Epithelial cell of esophagus (primary cell): ENCODE measurements around the gene TECPR1.

ENCODE experiments used
- DNase-seq: peaks from one replicate; pipeline ENCODE4 v3.0.0; 2010; ENCODE audit warnings: low read depth
- H3K4me3 ChIP-seq: 2 replicates; pipeline ENCODE4 v1.5.1; 2011; ENCODE audit warnings: mild to moderate bottlenecking, low read length, control low read depth
- TF ChIP-seq, protein P1 (sequence below): IDR thresholded peaks from 2 replicates; pipeline ENCODE4 v1.5.1; 2011; ENCODE audit warnings: low read depth, mild to moderate bottlenecking, low read length, control low read depth, inconsistent platforms; ENCODE audit not compliant: insufficient read depth; ENCODE audit errors: missing control alignments

The TECPR1 gene

DNA sequence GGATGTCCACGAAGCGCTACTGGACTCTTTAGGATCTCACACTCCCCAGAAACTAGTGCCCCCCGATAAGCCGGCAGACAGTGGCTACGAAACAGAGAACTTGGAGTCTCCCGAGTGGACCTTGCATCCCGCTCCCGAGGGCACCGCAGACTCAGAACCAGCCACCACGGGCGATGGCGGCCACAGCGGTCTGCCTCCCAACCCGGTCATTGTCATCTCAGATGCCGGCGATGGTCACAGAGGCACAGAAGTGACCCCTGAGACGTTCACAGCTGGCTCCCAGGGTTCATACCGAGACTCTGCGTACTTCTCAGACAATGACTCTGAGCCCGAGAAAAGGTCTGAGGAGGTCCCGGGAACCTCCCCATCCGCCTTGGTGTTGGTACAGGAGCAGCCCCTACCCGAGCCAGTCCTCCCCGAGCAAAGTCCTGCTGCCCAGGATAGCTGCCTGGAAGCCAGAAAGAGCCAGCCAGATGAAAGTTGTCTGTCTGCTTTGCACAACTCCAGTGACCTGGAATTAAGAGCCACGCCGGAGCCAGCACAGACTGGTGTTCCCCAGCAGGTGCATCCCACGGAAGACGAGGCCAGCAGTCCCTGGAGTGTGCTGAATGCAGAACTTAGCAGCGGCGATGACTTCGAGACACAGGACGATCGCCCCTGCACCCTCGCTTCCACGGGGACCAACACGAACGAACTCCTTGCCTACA is 58.4 kb downstream of the TECPR1 start:
- no peak for DNase-seq
- no peak overlapping the region for H3K4me3 ChIP-seq
- TF ChIP-seq, protein P1, sequence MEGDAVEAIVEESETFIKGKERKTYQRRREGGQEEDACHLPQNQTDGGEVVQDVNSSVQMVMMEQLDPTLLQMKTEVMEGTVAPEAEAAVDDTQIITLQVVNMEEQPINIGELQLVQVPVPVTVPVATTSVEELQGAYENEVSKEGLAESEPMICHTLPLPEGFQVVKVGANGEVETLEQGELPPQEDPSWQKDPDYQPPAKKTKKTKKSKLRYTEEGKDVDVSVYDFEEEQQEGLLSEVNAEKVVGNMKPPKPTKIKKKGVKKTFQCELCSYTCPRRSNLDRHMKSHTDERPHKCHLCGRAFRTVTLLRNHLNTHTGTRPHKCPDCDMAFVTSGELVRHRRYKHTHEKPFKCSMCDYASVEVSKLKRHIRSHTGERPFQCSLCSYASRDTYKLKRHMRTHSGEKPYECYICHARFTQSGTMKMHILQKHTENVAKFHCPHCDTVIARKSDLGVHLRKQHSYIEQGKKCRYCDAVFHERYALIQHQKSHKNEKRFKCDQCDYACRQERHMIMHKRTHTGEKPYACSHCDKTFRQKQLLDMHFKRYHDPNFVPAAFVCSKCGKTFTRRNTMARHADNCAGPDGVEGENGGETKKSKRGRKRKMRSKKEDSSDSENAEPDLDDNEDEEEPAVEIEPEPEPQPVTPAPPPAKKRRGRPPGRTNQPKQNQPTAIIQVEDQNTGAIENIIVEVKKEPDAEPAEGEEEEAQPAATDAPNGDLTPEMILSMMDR = no peak

- DNase-seq = no peak
- no peak overlapping the region for H3K4me3 ChIP-seq
- TF ChIP-seq, protein P1 = no peak
These were observed 59.1 kb downstream of the TECPR1 start for GRCh38 chr7:98192781-98193457.

GRCh38 chr7:98191668-98192431 is 60.2 kb downstream of the TECPR1 start:
- H3K4me3 ChIP-seq = no peak overlapping the region
- TF ChIP-seq, protein P1 = no peak
- no peak for DNase-seq

DNA sequence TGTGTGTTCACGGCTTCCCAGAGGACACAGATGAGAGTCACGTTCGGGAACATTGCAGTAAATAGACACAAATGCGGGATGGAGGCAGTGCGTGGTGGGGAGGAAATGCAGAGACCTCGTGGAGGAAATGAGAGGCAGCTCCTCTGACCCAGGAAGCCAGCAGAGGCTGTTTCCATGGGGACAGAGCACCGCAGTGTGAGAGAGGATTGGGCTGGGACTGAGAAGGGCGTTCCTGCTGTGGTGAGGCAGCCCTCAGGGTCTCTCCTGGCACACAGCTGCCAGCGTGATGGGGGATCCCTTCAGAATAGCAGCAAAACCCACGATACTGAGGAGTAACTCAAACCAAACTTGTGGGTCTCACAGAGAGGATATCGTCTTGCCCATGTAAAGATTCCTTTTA is 62.5 kb downstream of the TECPR1 start:
- no peak overlapping the region for H3K4me3 ChIP-seq
- TF ChIP-seq, protein P1 = no peak
- DNase-seq = no peak

DNA sequence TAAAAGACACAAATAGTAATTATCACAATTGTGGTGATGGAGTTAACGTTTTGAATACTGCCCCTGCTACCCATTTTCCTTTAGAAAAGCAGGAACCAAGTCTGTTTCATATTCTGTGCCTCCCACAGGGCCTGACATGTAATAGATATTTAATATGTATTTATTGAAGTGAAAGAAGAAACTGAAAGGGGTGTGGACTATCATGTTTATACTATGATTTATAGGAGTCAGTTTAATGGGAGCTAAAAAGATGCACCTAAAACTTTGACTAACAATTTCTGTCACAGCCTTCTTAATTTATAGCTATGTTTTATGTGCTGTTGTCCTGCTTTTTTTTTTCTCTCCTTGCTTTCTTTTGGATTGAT is 64.9 kb downstream of the TECPR1 start:
- TF ChIP-seq, protein P1 = no peak
- DNase-seq = no peak
- no peak overlapping the region for H3K4me3 ChIP-seq

DNA sequence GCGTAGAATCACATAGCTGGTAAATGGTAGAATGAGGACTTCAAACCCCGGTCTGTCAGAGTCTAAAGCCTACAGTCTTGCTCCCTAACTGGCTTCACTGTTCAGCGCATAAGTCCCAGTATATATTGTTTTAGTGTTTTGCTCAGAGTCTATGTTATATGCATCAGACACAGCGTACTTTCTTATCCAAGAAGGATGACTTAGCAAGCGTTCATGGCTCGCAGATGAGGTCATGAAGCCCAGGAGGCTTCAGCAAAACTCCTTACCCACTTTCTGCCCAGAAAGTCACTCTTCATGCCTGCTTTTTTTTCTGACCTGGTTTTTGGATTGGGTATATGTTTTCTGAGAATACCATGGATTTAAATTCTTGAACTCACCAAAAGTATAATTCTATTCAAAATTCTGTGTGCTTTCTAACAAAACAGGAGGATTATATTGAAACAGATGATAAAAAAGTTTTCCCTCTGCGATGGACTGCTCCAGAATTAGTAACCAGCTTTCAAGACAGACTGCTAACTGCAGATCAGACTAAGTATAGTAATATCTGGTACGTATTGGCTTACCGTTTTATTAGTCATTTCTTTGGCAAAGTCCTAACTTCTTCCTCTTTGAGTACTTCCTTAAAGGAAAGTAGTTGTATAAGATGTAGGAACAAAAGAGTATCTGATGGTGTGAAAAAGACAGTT is 65.4 kb downstream of the TECPR1 start:
- H3K4me3 ChIP-seq = no peak overlapping the region
- DNase-seq = peak; percentile 28
- TF ChIP-seq, protein P1 = no peak
